Ishikawa (cell line): ENCODE data around the gene TTC3.

Experiments used
- CEBPB ChIP-seq: IDR thresholded peaks from 2 replicates; pipeline ENCODE4 v1.6.1; 2012
- EP300 ChIP-seq: IDR thresholded peaks from 2 replicates; pipeline ENCODE4 v1.6.1; 2012; ENCODE audit warnings: borderline replicate concordance
- MAX ChIP-seq: IDR thresholded peaks from 2 replicates; pipeline ENCODE4 v1.6.1; 2012
- TAF1 ChIP-seq: IDR thresholded peaks from 2 replicates; pipeline ENCODE4 v1.6.1; 2012; ENCODE audit warnings: low read depth, mild to moderate bottlenecking
- TEAD4 ChIP-seq: IDR thresholded peaks from 2 replicates; pipeline ENCODE4 v1.6.1; 2012
- YY1 ChIP-seq: IDR thresholded peaks from 2 replicates; pipeline ENCODE4 v1.6.1; 2012; ENCODE audit warnings: low read depth

GRCh38 chr21:37139902-37140301, 66.8 kb downstream of the TTC3 start:
- TF ChIP-seq TAF1: no peak
- TF ChIP-seq CEBPB: no peak
- peak; percentile 25; the same call in 1 of the 2 replicates for TF ChIP-seq TEAD4
- no peak for TF ChIP-seq EP300
- no peak for TF ChIP-seq YY1
- TF ChIP-seq MAX: no peak
